GM12801 (cell line): ENCODE measurements around the gene AVL9.

Experiments
- TF ChIP-seq, protein P1 (sequence below): IDR thresholded peaks from one replicate; pipeline ENCODE4 v1.5.1; 2011; ENCODE audit warnings: control low read depth; ENCODE audit not compliant: insufficient read length; ENCODE audit errors: extremely low read depth

The AVL9 gene

DNA sequence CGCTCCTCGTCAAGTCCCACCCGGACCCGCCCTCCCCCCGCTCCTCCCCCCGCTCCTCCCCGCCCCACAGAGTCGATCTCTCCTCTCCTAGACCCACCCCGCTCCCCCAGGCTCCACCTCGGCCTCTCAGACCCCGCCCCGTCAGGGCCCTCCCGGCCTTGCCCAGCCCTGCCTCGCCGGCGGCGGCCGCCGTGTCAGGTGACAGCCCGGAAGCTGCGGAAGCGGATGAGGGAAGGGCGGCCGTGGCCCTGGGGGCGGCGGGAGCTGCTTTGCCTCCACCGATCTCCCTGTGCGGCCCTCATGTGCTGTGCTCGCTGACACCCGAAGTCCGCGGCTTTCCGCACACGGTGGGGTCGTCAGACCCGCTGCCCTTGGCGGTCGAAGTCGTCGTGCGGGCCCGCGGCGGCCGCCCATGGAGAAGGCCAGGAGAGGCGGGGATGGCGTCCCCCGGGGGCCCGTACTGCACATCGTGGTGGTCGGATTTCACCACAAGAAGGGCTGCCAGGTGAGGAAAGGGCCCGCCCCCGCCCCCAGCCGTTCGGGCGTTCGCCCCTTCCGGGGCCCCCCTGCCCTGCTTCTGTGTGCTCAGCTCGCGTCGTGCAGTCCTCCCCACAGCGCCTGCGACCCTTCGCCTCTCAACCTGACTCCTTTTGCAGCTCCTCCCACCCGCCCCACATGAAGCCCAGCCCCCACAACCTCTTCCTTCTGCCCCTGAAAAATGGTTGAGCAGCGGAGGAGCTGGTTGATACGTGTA lies at the start of gene AVL9:
Gene AVL9, plus strand, starts transcription at position 192 of the 754 bp plus-strand sequence. Its CDS starts 221 bp downstream, at position 413.
- TF ChIP-seq, protein P1, sequence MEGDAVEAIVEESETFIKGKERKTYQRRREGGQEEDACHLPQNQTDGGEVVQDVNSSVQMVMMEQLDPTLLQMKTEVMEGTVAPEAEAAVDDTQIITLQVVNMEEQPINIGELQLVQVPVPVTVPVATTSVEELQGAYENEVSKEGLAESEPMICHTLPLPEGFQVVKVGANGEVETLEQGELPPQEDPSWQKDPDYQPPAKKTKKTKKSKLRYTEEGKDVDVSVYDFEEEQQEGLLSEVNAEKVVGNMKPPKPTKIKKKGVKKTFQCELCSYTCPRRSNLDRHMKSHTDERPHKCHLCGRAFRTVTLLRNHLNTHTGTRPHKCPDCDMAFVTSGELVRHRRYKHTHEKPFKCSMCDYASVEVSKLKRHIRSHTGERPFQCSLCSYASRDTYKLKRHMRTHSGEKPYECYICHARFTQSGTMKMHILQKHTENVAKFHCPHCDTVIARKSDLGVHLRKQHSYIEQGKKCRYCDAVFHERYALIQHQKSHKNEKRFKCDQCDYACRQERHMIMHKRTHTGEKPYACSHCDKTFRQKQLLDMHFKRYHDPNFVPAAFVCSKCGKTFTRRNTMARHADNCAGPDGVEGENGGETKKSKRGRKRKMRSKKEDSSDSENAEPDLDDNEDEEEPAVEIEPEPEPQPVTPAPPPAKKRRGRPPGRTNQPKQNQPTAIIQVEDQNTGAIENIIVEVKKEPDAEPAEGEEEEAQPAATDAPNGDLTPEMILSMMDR, result no peak

DNA sequence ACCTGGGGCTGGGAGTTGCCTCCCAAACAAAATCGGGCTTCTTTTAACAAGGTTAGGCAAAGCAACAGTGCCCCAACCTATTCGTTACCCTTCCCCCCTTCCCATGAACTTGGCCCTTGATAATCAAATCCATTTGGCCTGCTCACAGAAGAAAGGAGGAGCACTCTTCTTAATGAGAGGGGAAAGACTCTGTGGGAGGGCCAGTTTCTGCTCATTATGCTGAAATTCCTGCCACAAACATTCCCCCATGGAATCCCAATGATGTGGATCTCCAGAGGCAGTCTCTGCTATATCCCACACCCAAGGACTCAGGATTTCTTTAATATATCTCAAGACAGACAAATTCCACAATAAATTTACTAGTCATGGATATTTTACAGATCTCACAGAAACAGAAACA lies 48.1 kb upstream of the AVL9 start:
- TF ChIP-seq, protein P1, result no peak

DNA sequence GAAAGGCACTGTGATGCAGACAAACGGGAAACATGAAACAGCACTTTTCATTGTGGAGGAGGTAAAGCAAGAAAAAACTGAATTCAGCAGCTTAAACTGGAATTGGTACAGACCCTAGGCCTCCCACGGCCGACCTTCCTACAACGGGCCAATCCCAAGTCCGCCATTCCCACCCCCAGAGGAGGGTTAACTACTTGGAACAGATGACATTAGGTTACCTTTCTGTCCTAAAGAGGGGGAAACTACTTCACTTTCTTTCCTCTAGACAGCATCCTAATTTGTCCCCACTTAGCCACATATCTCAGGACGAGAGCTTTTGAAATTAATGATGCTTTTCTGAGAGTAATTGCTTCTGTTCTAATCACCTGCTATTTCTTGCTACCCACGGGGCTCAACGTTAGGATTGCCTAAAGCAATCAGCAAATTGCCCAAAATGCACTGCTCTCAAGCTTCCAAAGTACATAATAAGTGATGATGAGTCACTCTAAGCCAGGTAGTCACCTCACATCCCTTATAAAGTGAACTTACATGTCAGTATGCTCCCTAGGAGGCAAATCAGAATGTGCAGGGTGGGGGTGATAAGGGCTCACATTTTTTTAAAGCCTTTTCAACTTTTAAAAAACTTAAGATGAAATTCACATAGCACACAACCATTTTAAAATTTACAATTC lies 41.8 kb upstream of the AVL9 start:
- TF ChIP-seq, protein P1, result no peak

- TF ChIP-seq, protein P1, result no peak
Measured at GRCh38 chr7:32458025-32458424, 37.3 kb upstream of the AVL9 start.

DNA sequence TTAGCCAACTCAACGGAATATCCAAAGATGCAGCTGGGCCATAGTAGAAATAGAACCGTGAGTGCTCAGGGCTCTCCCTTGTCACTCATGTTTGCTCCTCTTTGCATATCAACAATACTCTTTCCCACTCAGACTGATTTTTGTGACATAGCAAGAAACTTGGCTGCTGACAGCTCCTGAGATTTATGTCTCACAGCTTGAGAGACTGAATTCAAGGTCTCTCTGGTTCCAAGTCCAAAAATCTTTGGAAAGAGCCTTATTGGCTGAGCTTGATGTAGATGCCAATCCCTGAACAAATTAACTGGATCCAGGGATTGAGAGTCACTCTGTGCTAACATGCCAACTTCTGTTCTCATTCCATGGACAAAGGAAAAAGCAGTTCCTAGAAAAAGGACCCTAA lies 35.5 kb upstream of the AVL9 start:
- TF ChIP-seq, protein P1, result no peak

GRCh38 chr7:32461484-32461883 lies 33.8 kb upstream of the AVL9 start:
- TF ChIP-seq, protein P1, result no peak

GRCh38 chr7:32462451-32462850 lies 32.8 kb upstream of the AVL9 start:
- TF ChIP-seq, protein P1, result no peak
